A549 (cell line): ENCODE measurements around the gene OR1E1. TPM values are rescaled to one million over a fixed set of nuclear protein-coding genes. Genes with fewer than 3 reads are reported as not detected.
"Not testable (repeated sequence)": the region's sequence is repeated elsewhere in the genome, so short reads cannot be mapped to it uniquely, and the experiment has no call there.

Experiments
- ATAC-seq, 2 experiments: fragments of 200-7000 bp in 1 of 2; fragments of >200 bp in 1 of 2; cut with Nextera tagmentation in 1 of 2; cut with Tn5 transposase in 1 of 2; 3 replicates each; pipeline versions ENCODE4 v1.8.0 to v1.9.1; 2018 to 2020; ENCODE audit warnings: mild to moderate bottlenecking in 1 of 2, moderate library complexity in 1 of 2
- CTCF ChIA-PET: fragments of 300-600 bp; sonication (Branson Sonifier 250); formaldehyde crosslinking; extraction: SDS; loops from one replicate; lab custom pipeline; 2021; ENCODE audit warnings: antibody characterized with exemption, inconsistent platforms; lab: Yijun Ruan, JAX
- POLR2A ChIA-PET: fragments of 350-600 bp; formaldehyde crosslinking; extraction: SDS; loops from one replicate; lab custom pipeline; 2021; ENCODE audit warnings: antibody characterized with exemption, inconsistent platforms; lab: Yijun Ruan, JAX
- DNase-seq, 2 experiments: peaks; one replicate each; pipeline versions ENCODE4 v3.0.0 to v3.0.0-alpha.2; 2011 to 2016; ENCODE audit warnings: low read depth in 1 of 2, low spot score in 1 of 2
- FAIRE-seq: peaks from 2 replicates; lab custom pipeline; 2011; peaks lifted over from hg19 to GRCh38; lab: Jason Lieb, UNC
- H3K27ac ChIP-seq, 2 experiments: fragments of >200 bp; sonication (Bioruptor Twin); formaldehyde crosslinking; 3 replicates each; pipeline ENCODE4 v1.5.1; 2016 to 2017
- H3K4me1 ChIP-seq: fragments of >200 bp; sonication (Bioruptor Twin); formaldehyde crosslinking; 3 replicates; pipeline ENCODE4 v1.6.1; 2016
- H3K4me2 ChIP-seq: fragments of >200 bp; sonication (Bioruptor Twin); formaldehyde crosslinking; 3 replicates; pipeline ENCODE4 v1.6.1; 2016
- H3K4me3 ChIP-seq: fragments of >200 bp; sonication (Bioruptor Twin); formaldehyde crosslinking; 3 replicates; pipeline ENCODE4 v1.5.1; 2016
- H3K9me3 ChIP-seq: fragments of >200 bp; sonication (Bioruptor Twin); formaldehyde crosslinking; 3 replicates; pipeline ENCODE4 v1.6.1; 2016
- CBX2 ChIP-seq: fragments of 200-600 bp; sonication (generic); IDR thresholded peaks from 2 replicates; pipeline ENCODE4 v1.6.1; 2016; ENCODE audit warnings: low read depth, mild to moderate bottlenecking, borderline replicate concordance
- CEBPB ChIP-seq, 2 experiments: fragments of >200 bp in 1 of 2; sonication (Bioruptor Twin) in 1 of 2; formaldehyde crosslinking in 1 of 2; IDR thresholded peaks; 2 replicates each; pipeline ENCODE4 v1.6.1; 2012 to 2016
- EHMT2 ChIP-seq: fragments of 200-600 bp; sonication (generic); IDR thresholded peaks from 2 replicates; pipeline ENCODE4 v1.6.1; 2016; ENCODE audit warnings: antibody characterized with exemption, low read depth, mild to moderate bottlenecking, moderate library complexity
- FOSB ChIP-seq: fragments of 250-450 bp; sonication (Bioruptor Pico); IDR thresholded peaks from 2 replicates; pipeline ENCODE4 v1.5.0; 2020; ENCODE audit warnings: mild to moderate bottlenecking, moderate library complexity
- HES2 ChIP-seq: fragments of >200 bp; sonication (Bioruptor Twin); formaldehyde crosslinking; IDR thresholded peaks from 2 replicates; pipeline ENCODE4 v1.6.1; 2016
- KDM1A ChIP-seq: fragments of 200-600 bp; sonication (generic); IDR thresholded peaks from 2 replicates; pipeline ENCODE4 v1.6.1; 2016; ENCODE audit warnings: low read depth, mild to moderate bottlenecking
- KDM5A ChIP-seq: fragments of 200-600 bp; sonication (generic); IDR thresholded peaks from 2 replicates; pipeline ENCODE4 v1.6.1; 2016; ENCODE audit warnings: antibody characterized with exemption, mild to moderate bottlenecking
- MAFK ChIP-seq: fragments of 450-650 bp; IDR thresholded peaks from 2 replicates; pipeline ENCODE4 v1.6.1; 2014; ENCODE audit not compliant: partially characterized antibody
- NPAS2 ChIP-seq: fragments of 250-450 bp; sonication (Bioruptor Pico); IDR thresholded peaks from 2 replicates; pipeline ENCODE4 v1.8.0; 2022; ENCODE audit warnings: mild to moderate bottlenecking, moderate library complexity, borderline replicate concordance
- POLR2A ChIP-seq: IDR thresholded peaks from 2 replicates; pipeline ENCODE4 v1.6.1; 2012; ENCODE audit warnings: mild to moderate bottlenecking, low read length
- RCOR1 ChIP-seq: fragments of 150-350 bp; IDR thresholded peaks from 2 replicates; pipeline ENCODE4 v1.6.1; 2014; ENCODE audit warnings: antibody characterized with exemption, low read length, low read depth
- REST ChIP-seq: fragments of 200-600 bp; sonication (generic); IDR thresholded peaks from 2 replicates; pipeline ENCODE4 v1.6.1; 2016; ENCODE audit warnings: antibody characterized with exemption, mild to moderate bottlenecking, moderate library complexity
- USF2 ChIP-seq: fragments of 450-650 bp; IDR thresholded peaks from 2 replicates; pipeline ENCODE4 v1.6.1; 2014; ENCODE audit warnings: antibody characterized with exemption
- ZFP36 ChIP-seq: fragments of 450-650 bp; IDR thresholded peaks from 2 replicates; pipeline ENCODE4 v1.6.1; 2014; ENCODE audit warnings: borderline replicate concordance; ENCODE audit not compliant: partially characterized antibody
- whole genome bisulfite sequencing: methylation state at CpG from one replicate; pipeline ENCODE4 v1.1.6; 2017; ENCODE audit errors: missing lambda C conversion rate; 5-methylcytosine and 5-hydroxymethylcytosine counted together
- polyA plus RNA-seq, 4 experiments: library from polyadenylated mRNA; depleted of rRNA in 3 of 4; stranded (reverse); fragments of >200 nt; fragmentation: RNase III in 1 of 4; extraction: RNeasy Plus Mini Kit Qiagen cat#74134 plus additional on column Dnase treatment in 1 of 4; gene quantifications; 2 replicates in 3 of 4; 3 replicates in 1 of 4; pipeline ENCODE4 v1.2.3, GENCODE V29; 2011 to 2017

OR1E1 gene
- polyA plus RNA-seq, 2 of the 4 experiments (the other 2 are of a cell fraction), result not detected

GRCh38 chr17:3433215-3433614 lies 35.0 kb upstream of the OR1E1 start:
- peak; percentile 73 for TF ChIP-seq EHMT2
- peak; percentile 89 for TF ChIP-seq REST
- H3K4me1 ChIP-seq, H3K27ac ChIP-seq, H3K9me3 ChIP-seq, CTCF ChIA-PET, H3K4me3 ChIP-seq, FAIRE-seq, H3K4me2 ChIP-seq, POLR2A ChIA-PET: not testable (repeated sequence)
- 16% methylated on average over 7 of the region's 7 CpGs for WGBS
- ATAC-seq, result peak; percentile 74 to 75
- peak in 1 of 2 experiments; percentile 35 for DNase-seq

- no peak overlapping the region for H3K4me2 ChIP-seq
- ATAC-seq (no peak), FAIRE-seq (no peak), DNase-seq (no peak)
- CTCF ChIA-PET, result no interaction called here
- H3K4me3 ChIP-seq, result no peak overlapping the region
- 2% methylated on average over 2 of the region's 2 CpGs for WGBS
- H3K9me3 ChIP-seq, result peaks cover 3% of the 10 kb centered on the region; the same call in 1 of the 3 replicates
- H3K4me1 ChIP-seq, result no peaks in the 10 kb centered on the region
- no peak overlapping the region for H3K27ac ChIP-seq
- peak; percentile 98 for TF ChIP-seq MAFK
- no peak for TF ChIP-seq ZFP36
- TF ChIP-seq, all 56 proteins: peak for 1
- POLR2A ChIA-PET, result no interaction called here
These were observed 20.0 kb upstream of the OR1E1 start for GRCh38 chr17:3418222-3418621.

GRCh38 chr17:3415610-3416009 lies 17.4 kb upstream of the OR1E1 start:
- no peak overlapping the region for H3K27ac ChIP-seq
- peaks cover 3% of the 10 kb centered on the region; the same call in 1 of the 3 replicates for H3K9me3 ChIP-seq
- POLR2A ChIA-PET, result no interaction called here
- no peaks in the 10 kb centered on the region for H3K4me1 ChIP-seq
- no peak for FAIRE-seq
- WGBS, result 47% methylated on average over 5 of the region's 5 CpGs
- H3K4me3 ChIP-seq, result no peak overlapping the region
- DNase-seq, result no peak
- no peak overlapping the region for H3K4me2 ChIP-seq
- CTCF ChIA-PET, result interaction anchor here (0.8 kb wide), 1 partner anchor 19 kb away, joined by 3 read pairs; no protein-coding TSS in a partner anchor
- no peak for ATAC-seq
- TF ChIP-seq USF2, result no peak
- no peak for TF ChIP-seq RCOR1
- TF ChIP-seq KDM5A, result no peak
- no peak for TF ChIP-seq FOSB (CRISPR knock-in tag)
- TF ChIP-seq NPAS2 (CRISPR knock-in tag), result no peak
- TF ChIP-seq POLR2A, result no peak
- TF ChIP-seq CBX2, result no peak
- no peak for TF ChIP-seq KDM1A
- TF ChIP-seq HES2, result no peak
- TF ChIP-seq CEBPB (IDR thresholded peaks at IDR 0.05), result no peak
- TF ChIP-seq, all 56 proteins: peak for 0

- H3K4me1 ChIP-seq, POLR2A ChIA-PET, H3K4me3 ChIP-seq, H3K27ac ChIP-seq, DNase-seq, CTCF ChIA-PET, H3K4me2 ChIP-seq, FAIRE-seq: not testable (repeated sequence)
- WGBS, result 0% methylated on average over 4 of the region's 16 CpGs
- peaks cover 17% of the 10 kb centered on the region; the same call in 2 of the 3 replicates for H3K9me3 ChIP-seq
- ATAC-seq, result peak in 1 of 2 experiments; percentile 51; a peak in 3 of 6 replicates
These were observed 14.0 kb upstream of the OR1E1 start for GRCh38 chr17:3412216-3412615.
